GM19395 (cell line): ENCODE data around the gene WDPCP.
A peak's percentile ranks its signal among the peaks of the same experiment; 100 is the strongest.
"Not testable (repeated sequence)": the region's sequence is repeated elsewhere in the genome, so short reads cannot be mapped to it uniquely, and the experiment has no call there.

Experiments
- ATAC-seq: cut with Tn5 transposase; IDR thresholded peaks from one replicate; pipeline ENCODE4 v1.9.1; 2021; ENCODE audit warnings: mild to moderate bottlenecking, moderate library complexity; ENCODE audit not compliant: unreplicated experiment

Gene WDPCP

DNA sequence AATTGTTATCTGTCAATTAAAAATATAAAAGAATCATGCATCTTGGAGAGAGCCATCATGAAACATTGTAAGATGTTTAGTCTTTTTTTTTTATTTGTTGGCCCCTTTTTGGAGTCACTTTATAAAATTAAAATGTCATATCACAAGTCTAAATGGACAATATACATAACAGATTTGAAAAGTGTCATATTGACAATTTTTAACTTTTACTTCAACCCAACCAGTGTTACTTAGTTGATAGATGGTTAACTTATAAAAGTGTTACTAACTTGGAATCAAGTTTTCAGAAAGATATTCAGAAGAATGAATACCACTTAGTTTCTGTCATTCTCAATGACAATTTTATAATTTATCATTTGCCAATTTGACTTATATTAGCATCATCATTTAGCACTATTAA, 319.3 kb downstream of the WDPCP start:
- ATAC-seq: no peak

DNA sequence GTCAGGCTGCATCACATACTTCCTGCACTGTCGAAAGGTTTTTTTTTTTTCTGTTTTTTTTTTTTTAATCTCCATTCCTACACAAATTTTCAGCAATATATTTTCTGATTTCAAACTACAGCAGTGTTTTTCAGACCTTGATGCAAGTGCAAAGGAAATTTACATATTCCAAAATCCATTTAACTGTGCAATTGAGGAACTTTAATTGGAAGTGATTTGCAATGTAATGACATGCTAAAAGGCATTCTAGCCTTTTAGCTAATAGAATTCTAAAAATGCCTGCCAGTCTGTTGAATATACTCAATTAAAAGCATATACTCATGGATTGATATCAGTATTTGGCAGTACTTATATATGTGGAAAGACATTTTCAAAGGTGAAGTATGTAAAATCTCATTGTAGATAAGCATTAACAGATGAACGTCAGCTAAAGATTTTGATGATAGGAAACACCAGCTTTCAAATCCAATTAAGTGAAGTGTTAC, 327.1 kb downstream of the WDPCP start:
- ATAC-seq: no peak

DNA sequence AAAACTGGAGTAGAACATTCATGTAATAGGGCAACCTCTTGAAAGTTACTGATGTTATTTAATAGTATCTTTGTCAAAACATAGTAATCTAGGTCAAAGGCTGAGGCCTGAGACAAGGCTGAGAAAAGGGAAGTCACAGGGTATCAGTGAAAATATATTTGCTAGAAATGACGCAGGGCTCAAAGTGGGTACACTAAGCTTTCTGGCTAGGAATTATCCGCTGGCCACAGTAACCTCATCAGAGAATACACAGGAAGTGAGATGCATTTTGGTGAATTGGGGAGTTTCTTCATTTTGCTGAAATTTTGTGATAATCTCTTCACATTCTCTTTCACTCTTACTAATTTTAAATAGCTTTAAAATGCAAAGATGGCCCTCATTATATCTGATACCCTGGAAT, 330.8 kb downstream of the WDPCP start:
- ATAC-seq: no peak

DNA sequence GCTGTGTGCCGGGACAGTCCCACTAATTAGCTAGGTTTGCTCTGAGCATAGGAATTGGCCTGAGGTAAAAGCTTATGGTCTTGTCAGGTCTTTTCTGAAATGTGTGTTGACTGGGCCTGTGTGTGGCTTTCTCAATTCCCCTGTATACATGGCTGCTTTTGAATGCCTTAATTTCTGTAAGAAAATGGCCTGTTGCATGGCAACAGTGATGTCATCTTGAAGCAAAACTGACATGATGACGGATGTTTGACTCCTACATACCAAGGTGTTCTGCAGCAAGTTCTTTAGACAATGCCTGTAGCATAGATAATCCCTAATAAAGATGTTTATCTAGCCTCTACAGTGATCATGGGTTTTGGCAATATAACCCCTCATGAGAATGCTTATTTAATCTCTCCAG, 339.1 kb downstream of the WDPCP start:
- no peak for ATAC-seq

DNA sequence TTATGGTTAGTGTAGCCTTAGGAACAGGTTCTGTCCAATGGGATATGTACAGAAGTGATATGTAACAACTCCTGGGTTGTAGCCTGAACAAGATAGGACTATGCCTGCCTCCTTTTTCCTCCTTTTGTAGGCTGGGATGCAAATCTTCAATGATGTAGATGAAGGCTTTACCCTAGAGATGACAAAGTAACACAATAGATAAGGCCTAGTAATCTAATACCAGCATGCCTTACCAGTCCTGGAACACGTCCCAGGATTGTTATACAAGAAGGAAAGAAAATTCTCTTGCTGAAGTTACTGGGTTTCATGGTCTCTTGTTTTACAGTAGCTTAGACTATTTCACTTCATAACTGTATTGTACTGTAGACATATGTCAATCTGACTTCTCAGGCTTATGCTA, 345.5 kb downstream of the WDPCP start:
- no peak for ATAC-seq

DNA sequence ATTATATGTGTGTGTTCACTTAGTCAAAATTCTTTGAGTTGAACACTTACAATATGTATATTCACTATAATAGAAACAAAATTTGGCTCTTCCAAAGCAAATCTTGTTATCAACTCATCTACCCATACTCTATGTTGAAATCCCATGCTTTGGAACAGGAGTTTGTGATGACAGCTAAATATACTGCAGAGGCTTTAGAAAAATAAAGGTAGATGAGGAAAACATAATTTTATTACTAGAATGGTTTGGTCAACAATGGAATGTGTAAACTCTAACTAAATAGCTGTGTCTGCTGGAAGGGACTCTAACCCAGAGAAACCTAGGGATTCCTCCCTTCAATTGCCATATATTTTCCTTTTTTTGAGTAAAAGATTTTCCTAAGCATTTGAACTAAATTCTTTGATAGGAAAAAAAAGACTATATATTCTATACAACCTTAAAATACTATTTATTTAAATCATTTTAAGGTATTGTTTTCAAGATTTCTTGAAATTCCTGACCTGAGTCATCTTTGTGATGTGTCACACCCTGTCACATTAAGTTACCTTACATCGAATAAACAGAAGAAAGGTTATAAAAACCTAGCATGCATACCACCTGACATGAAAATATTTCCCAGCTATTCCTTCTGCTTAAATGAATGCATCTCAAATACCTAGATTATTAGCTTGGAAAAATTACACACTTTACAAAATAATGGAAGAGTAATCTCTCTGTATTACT, 362.2 kb downstream of the WDPCP start:
- ATAC-seq: no peak

DNA sequence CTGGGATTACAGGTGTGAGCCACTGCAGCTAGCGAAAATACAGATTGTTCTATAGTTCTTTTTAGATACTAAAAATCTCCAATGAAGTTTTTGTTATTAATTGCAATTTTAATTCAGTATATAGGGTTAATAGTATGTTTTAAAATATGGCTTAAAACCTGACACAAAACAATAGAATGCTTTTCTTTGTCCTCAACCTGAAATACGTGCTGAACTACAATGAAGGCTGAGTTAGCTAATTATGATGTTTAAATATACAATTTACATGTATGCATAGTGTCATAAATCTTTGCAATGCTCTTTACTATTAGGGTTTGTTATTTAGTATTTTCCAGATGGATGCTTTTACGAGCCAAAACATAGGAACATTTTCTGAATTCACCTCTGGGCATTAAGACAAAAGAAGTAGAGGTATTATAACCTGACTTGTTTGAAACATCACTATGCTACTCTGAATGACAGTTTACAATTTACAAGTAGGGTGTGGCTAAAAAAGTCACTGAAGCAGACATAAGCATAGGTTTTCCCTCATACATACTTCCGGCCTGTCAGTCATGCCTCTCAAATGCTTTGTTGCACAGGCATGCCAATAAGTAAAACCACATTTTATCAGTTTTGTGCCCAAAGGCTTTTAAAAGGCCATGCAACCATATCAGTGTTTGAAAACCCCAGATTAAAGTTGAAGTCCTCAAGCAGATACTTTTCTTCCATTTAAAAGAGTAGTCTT, 369.3 kb downstream of the WDPCP start:
- no peak for ATAC-seq

DNA sequence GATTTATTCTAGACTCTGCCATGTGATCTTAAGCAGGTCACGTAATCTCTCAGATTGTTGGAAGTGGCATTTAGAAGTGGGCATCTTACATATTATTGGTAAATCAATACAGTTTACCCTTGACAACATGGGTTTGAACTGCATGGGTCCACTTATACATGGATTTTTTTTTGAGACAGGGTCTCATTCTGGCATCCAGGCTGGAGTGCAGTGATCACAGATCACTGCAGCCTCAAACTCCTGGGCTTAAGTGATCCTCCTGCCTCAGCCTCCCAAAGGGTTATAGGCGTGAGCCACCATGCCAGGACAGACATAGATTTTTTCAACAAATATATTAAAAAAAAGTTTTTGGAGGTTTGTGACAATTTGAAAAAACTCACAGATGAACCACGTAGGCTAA, 393.0 kb downstream of the WDPCP start:
- ATAC-seq: no peak

DNA sequence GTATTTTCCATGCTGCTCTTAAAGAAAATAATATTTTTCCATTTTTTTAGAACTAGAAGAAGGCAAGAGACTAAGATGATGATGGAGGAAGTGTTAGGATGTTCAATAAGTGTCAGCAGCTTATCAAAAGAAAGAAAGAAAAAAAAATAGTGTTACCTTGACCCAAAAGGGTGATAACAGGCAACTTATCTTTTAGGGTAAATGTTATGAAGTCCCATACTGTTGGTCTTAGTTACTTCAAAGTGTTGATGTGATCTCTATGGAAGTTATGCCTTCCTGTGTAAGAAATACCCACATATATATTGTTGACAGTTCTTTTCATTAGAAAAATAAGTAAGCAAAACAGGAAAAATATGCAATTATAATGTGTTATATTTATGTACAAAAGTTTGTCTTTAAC, 394.1 kb downstream of the WDPCP start:
- ATAC-seq: no peak

DNA sequence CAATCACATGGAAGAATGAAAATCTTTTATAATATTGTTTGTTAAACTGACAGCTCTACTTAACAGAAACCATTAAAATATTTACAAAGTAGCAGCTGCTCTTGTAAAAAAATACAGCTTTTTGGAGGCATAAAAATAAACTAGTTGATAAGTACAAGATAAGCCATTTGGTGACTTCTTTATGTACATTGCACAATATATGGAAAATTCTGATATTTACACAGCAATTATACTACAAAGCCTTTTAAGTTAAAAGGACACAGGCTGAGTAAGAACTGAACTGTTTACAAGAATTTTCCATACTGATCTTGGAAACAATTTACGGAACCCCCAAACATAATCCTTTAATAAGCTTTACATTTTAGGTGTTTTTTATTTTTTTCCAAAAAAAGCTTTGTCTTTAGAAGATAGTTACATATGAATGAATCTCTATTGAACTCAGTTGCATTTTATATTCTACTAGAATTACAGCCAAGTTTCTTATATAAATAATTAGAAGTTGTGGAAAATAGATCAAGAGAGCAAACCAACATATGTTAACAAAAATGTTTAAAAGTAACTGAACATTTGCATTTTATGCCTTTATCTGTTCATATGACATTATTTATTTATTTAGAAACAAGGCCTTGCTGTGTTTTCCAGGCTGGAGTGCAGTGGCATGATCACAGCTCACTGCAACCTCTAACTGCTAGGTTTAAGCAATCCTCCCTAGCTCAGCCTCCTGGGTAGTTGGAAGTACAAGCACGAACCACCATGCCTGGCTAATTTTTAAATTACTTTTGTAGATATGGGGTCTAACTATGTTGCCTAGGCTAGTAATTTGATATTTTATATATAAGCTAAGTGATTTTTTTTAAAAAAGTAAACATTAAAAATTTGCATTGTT, 395.1 kb downstream of the WDPCP start:
- no peak for ATAC-seq

DNA sequence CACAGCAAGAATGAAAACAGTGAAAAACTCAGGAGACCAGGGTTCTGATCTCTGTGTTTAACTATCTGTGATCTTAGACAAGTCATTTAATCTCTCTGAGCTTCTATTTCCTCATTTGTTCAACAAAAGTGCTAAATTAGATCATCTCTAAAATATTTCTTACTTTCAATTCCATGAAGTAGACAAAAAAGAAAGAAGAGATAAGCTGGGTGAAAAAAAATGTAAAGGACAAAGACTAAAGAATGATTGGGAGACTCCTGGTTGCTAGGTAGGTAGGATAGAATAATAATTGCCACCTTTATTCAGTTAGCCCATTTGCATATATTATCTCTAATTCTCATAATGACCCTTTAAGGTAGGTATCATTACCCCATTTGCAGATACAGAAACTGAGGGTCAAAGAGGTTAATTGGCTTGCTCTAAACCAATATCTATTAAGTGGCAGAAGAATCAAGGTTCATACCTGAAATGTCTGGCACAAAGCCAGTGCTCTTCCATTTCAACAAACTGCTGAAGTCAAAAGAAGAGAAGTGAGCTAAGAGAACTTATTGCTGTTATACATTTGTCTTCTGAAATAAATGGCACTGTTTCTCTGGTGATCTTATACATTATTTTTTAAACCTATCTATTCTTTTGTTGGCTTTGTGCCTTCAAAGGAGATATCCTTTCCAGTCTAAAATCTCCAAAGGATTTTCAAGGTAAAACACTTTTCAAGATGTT, 395.9 kb downstream of the WDPCP start:
- no peak for ATAC-seq

DNA sequence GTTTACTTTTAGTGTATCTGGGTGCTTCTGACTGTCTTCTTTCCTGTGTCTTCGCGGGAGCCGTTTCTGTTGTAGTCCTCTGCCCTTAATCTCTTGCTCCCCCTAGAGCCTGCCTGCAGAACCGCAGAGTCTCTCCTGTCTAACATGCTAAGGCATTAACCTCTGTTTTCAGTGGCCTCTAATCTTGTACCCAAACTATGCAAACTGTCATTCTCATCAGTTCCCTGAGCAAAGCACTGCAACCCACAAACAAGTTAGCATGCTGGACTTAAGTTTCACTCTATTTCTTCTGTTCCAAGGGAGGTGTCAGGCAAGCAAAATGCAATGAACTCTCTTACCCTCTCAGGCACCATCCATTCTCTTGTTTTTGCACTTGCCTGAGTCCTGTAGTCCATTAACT, 399.3 kb downstream of the WDPCP start:
- ATAC-seq: peak; percentile 76

DNA sequence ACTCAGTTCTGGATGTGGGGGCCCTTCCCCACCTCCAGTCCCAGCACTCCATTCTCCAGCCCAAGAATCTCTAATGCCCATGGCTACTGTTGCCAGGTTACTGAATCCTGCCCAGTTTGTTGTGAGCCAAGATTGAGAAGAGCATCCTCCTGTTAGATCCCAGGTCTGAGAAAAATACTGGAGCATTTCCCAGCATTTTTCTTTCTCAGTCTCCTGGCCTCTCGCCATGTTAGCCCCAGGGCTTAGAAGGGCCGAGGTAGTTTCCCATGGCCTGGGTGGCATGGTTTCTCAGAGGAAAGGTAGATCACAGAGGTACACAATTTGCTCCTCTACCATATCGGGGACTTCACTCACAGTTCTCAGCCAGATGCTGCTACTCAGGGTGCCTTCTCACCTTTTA, 401.9 kb downstream of the WDPCP start:
- ATAC-seq: no peak

DNA sequence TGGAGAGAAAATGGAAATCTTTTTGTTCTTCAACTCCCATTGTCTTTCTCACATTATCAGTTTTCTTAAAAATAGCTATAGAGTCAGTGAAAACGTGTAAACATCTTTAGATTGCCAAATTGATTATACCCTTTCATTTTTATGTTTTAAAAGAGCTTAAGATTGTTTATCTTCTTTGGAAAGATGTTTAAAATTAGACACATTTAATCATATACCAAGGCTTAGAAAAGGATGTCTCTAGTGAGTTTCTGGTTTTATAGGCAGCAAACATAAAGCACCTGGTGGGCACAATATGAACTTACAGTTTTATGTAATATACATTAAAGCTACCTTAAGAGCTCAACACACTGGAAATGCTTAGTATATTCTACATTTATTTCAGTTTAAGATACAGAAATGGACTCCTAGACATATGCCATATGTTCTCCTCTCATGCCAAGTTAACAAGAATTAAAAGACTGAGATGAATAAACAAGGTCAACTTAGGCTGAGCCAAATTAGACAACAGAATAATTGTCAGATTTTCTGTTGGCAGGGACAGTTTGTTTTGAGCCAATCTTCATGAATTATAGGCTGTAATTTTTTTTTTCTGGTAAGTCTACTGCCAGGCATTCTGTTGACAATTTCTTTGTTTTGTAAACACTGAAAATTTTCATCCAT, 425.0 kb downstream of the WDPCP start:
- ATAC-seq: no peak

DNA sequence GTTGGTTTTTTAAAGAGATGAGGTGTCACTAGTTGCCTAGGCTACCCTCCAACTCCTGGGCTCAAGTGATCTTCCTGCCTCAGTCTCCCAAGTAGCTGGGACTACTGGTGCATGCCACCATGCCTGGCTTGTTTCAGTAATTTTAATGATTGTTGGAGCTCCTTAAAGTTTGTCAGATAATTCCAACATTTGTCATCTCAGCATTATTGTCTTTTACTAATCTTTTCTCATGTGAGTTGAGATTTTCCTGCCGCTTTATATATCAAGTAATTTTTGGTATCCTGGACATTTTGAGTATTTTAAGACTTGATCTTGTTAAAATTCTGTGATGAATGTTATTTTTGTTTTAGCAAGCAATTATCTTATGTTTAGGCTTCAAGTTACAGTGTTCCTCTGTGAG, 429.0 kb downstream of the WDPCP start:
- ATAC-seq: no peak

DNA sequence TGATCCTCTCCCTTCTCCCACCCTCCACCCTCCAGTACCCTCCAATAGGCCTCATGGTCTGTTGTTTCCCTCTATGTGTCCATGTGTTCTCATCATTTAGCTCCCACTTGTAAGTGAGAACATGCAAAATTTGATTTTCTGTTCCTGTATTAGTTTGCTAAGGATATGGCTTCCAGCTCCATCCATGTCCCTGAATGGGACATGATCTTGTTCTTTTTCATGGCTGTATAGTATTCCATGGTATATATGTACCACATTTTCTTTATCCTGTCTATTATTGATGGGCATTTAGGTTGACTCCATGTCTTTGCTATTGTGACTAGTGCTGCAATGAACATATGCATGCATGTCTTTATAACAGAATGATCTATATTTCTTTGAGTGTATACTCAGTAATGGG, 451.6 kb downstream of the WDPCP start:
- not testable (repeated sequence) for ATAC-seq

DNA sequence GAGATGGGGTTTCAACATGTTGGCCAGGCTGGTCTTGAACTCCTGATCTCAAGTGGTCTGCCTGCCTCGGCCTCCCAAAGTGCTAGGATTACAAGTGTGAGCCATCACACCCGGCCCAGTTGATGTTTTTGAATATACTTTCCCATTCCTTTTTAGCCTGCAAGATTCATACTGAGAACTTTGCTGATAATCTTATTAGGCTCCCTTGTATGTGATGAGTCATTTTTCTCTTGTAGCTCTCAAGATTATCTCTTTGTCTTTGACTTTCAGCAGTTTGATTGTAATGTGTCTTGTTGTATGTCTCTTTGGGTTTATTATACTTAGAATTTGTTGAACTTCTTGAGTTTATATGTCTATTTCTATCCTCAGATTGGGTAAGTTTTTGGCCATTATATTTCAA, 456.3 kb downstream of the WDPCP start:
- no peak for ATAC-seq

DNA sequence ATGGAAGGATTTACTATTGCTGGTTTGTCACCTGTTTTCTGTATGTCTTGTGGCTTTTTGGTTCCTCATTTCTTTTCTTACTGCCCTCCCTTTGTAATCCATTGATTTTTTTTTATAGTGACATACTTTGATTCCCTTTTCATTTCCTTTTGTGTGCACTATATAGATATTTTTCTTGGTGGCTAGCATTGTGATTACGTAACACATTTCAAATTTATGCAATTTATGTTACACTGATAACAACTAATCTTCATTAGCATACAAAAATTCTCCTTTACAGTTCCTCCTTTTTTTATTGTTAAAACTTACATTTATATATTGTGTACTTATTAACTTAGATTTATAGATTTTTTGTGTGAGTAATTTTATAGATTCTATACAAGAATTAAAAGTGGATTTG, 457.1 kb downstream of the WDPCP start:
- no peak for ATAC-seq

DNA sequence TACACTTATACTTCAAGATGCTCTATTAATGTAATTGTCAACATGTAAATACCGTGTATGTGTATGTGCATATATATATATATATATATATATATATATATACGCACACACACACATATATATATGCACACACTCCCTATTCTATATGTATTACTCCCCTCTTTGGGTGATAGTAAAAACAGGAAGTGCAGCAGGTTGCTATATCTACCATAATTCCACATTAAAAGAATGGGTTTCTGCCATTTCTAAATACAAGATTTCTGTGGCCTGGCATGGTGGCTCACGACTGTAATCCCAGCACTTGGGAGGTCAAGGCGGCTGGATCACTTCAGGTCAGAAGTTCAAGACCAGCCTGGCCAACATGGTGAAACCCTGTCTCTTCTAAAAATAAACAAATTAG, 460.7 kb downstream of the WDPCP start:
- ATAC-seq: no peak

DNA sequence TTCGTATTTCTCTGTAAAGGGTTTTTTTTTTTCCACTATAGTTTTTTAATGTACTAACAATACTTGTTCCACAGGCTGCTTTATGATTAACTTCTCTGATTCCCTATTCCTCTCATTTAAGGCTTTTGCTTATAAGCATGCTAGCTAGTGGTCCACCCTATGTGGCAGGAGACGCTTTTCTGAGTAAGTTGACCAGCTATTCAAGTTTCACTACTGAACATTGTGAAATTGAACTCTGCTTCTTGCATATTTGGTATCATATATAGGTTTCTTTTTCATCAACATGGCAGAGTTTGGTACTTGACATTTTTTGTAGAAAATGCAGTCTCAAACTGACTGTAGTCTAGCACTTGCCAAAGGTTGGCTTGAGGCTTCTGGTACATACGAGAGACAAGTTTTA, 463.4 kb downstream of the WDPCP start:
- ATAC-seq: peak; percentile 92
